Smooth muscle cell (in vitro differentiated cells): ENCODE measurements around the gene HK1. TPM values are rescaled to one million over a fixed set of nuclear protein-coding genes. Genes with fewer than 3 reads are reported as not detected.

Experiments used
- DNase-seq: peaks from one replicate; lab custom pipeline; 2025; ENCODE audit not compliant: unreplicated experiment; lab: John Stamatoyannopoulos, UW
- H2AFZ ChIP-seq: fragments of 200-600 bp; sonication (generic); 2 replicates; pipeline ENCODE4 v1.6.0; 2016; ENCODE audit warnings: antibody characterized with exemption, low read depth, mild to moderate bottlenecking
- H3F3A ChIP-seq: fragments of 200-600 bp; sonication (generic); 2 replicates; pipeline ENCODE4 v1.6.0; 2017; ENCODE audit warnings: antibody characterized with exemption, low read depth
- H3K27ac ChIP-seq: fragments of 200-600 bp; sonication (generic); 2 replicates; pipeline ENCODE4 v1.5.1; 2016; ENCODE audit warnings: low read depth, mild to moderate bottlenecking
- H3K27me3 ChIP-seq: fragments of 200-600 bp; sonication (generic); 2 replicates; pipeline ENCODE4 v1.6.1; 2016; ENCODE audit warnings: low read depth, mild to moderate bottlenecking
- H3K36me3 ChIP-seq: fragments of 200-600 bp; sonication (generic); 2 replicates; pipeline ENCODE4 v1.5.1; 2016; ENCODE audit warnings: low read depth
- H3K4me1 ChIP-seq: fragments of 200-600 bp; sonication (generic); 2 replicates; pipeline ENCODE4 v1.5.1; 2016; ENCODE audit warnings: low read depth
- H3K4me2 ChIP-seq: fragments of 200-600 bp; sonication (generic); 2 replicates; pipeline ENCODE4 v1.6.0; 2016; ENCODE audit warnings: mild to moderate bottlenecking
- H3K4me3 ChIP-seq: fragments of 200-600 bp; sonication (generic); 2 replicates; pipeline ENCODE4 v1.5.1; 2016; ENCODE audit warnings: mild to moderate bottlenecking
- H3K79me2 ChIP-seq: fragments of 200-600 bp; sonication (generic); 2 replicates; pipeline ENCODE4 v1.6.0; 2016; ENCODE audit warnings: low read depth, mild to moderate bottlenecking
- H3K9ac ChIP-seq: fragments of 200-600 bp; sonication (generic); 2 replicates; pipeline ENCODE4 v1.6.0; 2016; ENCODE audit warnings: low read depth
- H3K9me3 ChIP-seq: fragments of 200-600 bp; sonication (generic); replicated peaks from 2 replicates; pipeline ENCODE4 v1.5.1; 2016; ENCODE audit warnings: low read depth
- H4K20me1 ChIP-seq: fragments of 200-600 bp; sonication (generic); 2 replicates; pipeline ENCODE4 v1.6.0; 2016; ENCODE audit warnings: low read depth
- WGBS: methylation state at CpG from one replicate; pipeline ENCODE4 v1.1.7; 2016; ENCODE audit warnings: low lambda C conversion rate; 5-methylcytosine and 5-hydroxymethylcytosine counted together
- polyA plus RNA-seq: library from polyadenylated mRNA; unstranded; fragments of >200 nt; fragmentation: Nextera tagmentation; extraction: Ambion mirVana; gene quantifications from 2 replicates; pipeline ENCODE4 v1.2.1, GENCODE V29; 2016
- total RNA-seq: library from RNA; depleted of rRNA; stranded (reverse); fragments of >200 nt; gene quantifications from 2 replicates; pipeline ENCODE4 v1.2.3, GENCODE V29; 2014
- TF ChIP-seq, protein P1 (sequence below): fragments of 200-600 bp; sonication (generic); IDR thresholded peaks from 2 replicates; pipeline ENCODE4 v1.5.1; 2017; ENCODE audit warnings: borderline replicate concordance, mild to moderate bottlenecking, antibody characterized with exemption; ENCODE audit not compliant: insufficient read depth, poor library complexity, severe bottlenecking

HK1 gene
- total and polyA plus RNA-seq, 2 experiments from 2014 or later = 62.7 to 123 TPM

DNA sequence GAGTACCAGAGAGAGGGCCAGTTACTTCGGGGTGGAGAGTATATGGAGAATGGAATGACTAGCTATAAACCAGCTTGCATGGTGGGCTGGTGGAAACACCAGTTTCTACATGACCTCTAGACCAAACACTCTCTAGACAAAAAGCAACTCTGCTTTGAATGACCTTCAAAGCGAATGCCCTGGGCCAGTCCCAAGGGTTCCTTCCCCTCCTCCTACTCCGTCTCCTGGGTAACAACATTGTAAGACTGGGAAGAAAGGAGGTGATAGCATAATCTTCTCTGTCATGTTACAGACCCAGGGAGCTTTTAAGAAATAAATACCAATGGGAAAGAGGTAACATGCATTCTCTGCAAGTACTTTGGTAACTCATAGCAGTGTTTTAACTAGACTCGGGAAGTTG lies 7.4 kb downstream of the HK1 start:
- 80% methylated on average over 4 of the region's 4 CpGs for WGBS
- H3K4me3 ChIP-seq = no peak overlapping the region
- H3K27ac ChIP-seq = no peak overlapping the region
- H4K20me1 ChIP-seq = no peaks in the 10 kb centered on the region
- no peaks in the 10 kb centered on the region for H3K27me3 ChIP-seq
- no peak overlapping the region for H2AFZ ChIP-seq
- no peaks in the 10 kb centered on the region for H3F3A ChIP-seq
- TF ChIP-seq, protein P1, sequence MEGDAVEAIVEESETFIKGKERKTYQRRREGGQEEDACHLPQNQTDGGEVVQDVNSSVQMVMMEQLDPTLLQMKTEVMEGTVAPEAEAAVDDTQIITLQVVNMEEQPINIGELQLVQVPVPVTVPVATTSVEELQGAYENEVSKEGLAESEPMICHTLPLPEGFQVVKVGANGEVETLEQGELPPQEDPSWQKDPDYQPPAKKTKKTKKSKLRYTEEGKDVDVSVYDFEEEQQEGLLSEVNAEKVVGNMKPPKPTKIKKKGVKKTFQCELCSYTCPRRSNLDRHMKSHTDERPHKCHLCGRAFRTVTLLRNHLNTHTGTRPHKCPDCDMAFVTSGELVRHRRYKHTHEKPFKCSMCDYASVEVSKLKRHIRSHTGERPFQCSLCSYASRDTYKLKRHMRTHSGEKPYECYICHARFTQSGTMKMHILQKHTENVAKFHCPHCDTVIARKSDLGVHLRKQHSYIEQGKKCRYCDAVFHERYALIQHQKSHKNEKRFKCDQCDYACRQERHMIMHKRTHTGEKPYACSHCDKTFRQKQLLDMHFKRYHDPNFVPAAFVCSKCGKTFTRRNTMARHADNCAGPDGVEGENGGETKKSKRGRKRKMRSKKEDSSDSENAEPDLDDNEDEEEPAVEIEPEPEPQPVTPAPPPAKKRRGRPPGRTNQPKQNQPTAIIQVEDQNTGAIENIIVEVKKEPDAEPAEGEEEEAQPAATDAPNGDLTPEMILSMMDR = no peak
- H3K36me3 ChIP-seq = no peaks in the 10 kb centered on the region
- no peaks in the 10 kb centered on the region for H3K79me2 ChIP-seq
- no peaks in the 10 kb centered on the region for H3K9me3 ChIP-seq
- no peak overlapping the region for H3K9ac ChIP-seq
- H3K4me2 ChIP-seq = no peak overlapping the region
- H3K4me1 ChIP-seq = no peaks in the 10 kb centered on the region
- no peak for DNase-seq

DNA sequence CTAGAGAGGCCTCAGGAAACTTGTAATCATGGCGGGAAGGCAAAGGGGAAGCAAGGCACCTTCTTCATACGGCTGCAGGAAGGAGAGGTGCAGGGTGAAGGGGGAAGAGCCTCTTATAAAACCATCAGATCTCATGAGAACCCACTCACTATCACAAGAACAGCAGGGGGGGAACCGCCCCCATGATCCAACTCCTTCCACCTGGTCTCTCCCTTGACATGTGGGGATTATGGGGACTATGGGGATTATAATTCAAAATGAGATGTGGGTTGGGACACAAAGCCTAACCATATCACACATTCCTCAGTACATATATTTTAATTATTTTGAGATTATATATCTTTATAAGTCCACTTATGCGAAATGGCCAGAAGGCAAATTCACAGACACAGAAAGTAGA lies 8.9 kb downstream of the HK1 start:
- Histone ChIP-seq H3K27me3 (no peaks in the 10 kb centered on the region), H3K4me1 (no peaks in the 10 kb centered on the region), H3F3A (no peaks in the 10 kb centered on the region), H2AFZ (no peak overlapping the region), H4K20me1 (no peaks in the 10 kb centered on the region), H3K79me2 (no peaks in the 10 kb centered on the region), H3K4me3 (no peak overlapping the region), H3K4me2 (no peak overlapping the region), H3K9me3 (no peaks in the 10 kb centered on the region), H3K36me3 (no peaks in the 10 kb centered on the region), H3K9ac (no peak overlapping the region), H3K27ac (no peak overlapping the region)
- WGBS = 93% methylated on average over 4 of the region's 4 CpGs
- TF ChIP-seq, protein P1 = no peak
- no peak for DNase-seq

DNA sequence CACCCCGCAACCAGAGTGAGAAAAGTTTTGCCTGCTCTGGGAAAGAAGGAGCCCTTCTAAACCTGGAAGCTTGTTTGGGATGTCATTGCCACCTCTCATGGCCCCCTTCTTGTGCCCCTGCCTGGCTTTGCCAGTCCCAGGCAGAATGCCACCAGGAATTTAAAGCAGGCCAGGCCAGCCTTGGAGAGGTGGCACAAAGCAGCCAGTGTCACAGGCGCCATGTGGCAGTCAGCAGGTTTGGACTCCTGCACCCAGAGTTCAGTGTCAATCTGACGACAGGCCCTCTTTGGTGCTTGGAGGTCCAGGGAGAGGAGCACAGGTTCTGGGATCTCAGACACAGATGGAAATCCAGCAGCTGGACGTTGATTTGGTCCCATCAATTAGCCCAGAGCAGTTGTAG lies 12.7 kb downstream of the HK1 start:
- H3K27me3 ChIP-seq = no peaks in the 10 kb centered on the region
- TF ChIP-seq, protein P1 = no peak
- no peak overlapping the region for H3K4me3 ChIP-seq
- H3F3A ChIP-seq = no peaks in the 10 kb centered on the region
- no peak overlapping the region for H3K9ac ChIP-seq
- no peaks in the 10 kb centered on the region for H3K4me1 ChIP-seq
- no peak for DNase-seq
- no peaks in the 10 kb centered on the region for H3K36me3 ChIP-seq
- no peaks in the 10 kb centered on the region for H4K20me1 ChIP-seq
- H2AFZ ChIP-seq = no peak overlapping the region
- H3K4me2 ChIP-seq = no peak overlapping the region
- no peaks in the 10 kb centered on the region for H3K9me3 ChIP-seq
- H3K27ac ChIP-seq = no peak overlapping the region
- 94% methylated on average over 4 of the region's 4 CpGs for WGBS
- no peaks in the 10 kb centered on the region for H3K79me2 ChIP-seq

DNA sequence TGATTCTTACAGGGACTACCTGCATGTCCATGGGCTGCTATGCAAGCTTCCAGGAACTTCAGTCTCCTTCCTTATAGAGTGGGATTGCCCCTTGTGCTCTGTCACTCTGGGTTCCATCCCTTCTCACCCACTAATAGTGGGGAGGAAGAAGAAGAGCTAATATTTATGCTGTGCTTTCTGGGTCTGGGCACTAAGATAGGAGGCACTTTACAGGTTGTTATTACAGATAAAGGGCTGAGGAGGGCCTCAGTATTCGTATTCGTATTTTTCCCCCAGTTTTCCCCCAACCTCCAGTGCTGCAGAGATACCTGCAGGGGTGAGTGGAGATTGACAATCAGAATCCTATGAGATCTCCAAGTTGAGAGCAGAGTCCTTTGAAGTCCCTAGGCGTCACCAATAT lies 14.2 kb downstream of the HK1 start:
- 53% methylated on average over 3 of the region's 3 CpGs for WGBS
- Histone ChIP-seq H3K79me2 (no peaks in the 10 kb centered on the region), H3F3A (no peaks in the 10 kb centered on the region), H3K9ac (no peak overlapping the region), H3K36me3 (no peaks in the 10 kb centered on the region), H3K4me3 (no peak overlapping the region), H3K4me2 (no peak overlapping the region), H3K4me1 (no peaks in the 10 kb centered on the region), H3K27me3 (no peaks in the 10 kb centered on the region), H3K27ac (no peak overlapping the region), H3K9me3 (no peaks in the 10 kb centered on the region), H2AFZ (no peak overlapping the region), H4K20me1 (no peaks in the 10 kb centered on the region)
- TF ChIP-seq, protein P1 = no peak
- DNase-seq = no peak
